A673 (cell line): ENCODE measurements around the gene TRIP10. TPM values are rescaled to one million over a fixed set of nuclear protein-coding genes. Genes with fewer than 3 reads are reported as not detected.

Experiments used
- BruUV-seq: library from RNA; stranded (reverse); fragments of 400-500 nt; replicated peaks from 2 replicates; lab custom pipeline; 2021; lab: Mats Ljungman, UMichigan
- CTCF ChIA-PET: fragments of 300-600 bp; sonication (Branson Sonifier 250); formaldehyde crosslinking; loops from one replicate; lab custom pipeline; 2022; ENCODE audit warnings: antibody characterized with exemption; lab: Charles Lee
- POLR2A ChIA-PET: fragments of 300-600 bp; sonication (Branson Sonifier 250); formaldehyde crosslinking; loops from one replicate; lab custom pipeline; 2022; ENCODE audit warnings: antibody characterized with exemption; ENCODE audit not compliant: low non-redundant PET; lab: Charles Lee
- DNase-seq: peaks from one replicate; pipeline ENCODE4 v3.0.0-alpha.2; 2015; ENCODE audit warnings: low spot score
- H3K27ac ChIP-seq: fragments of 200-600 bp; sonication (generic); 2 replicates; pipeline ENCODE4 v1.5.1; 2016; ENCODE audit warnings: mixed run types, low read depth, mild to moderate bottlenecking, mixed read lengths, antibody characterized with exemption, low read length; ENCODE audit not compliant: poor library complexity, severe bottlenecking
- H3K27me3 ChIP-seq: fragments of 200-600 bp; sonication (generic); replicated peaks from 2 replicates; pipeline ENCODE4 v1.6.1; 2017; ENCODE audit warnings: mixed run types, low read depth, mild to moderate bottlenecking, mixed read lengths, antibody characterized with exemption, low read length; ENCODE audit not compliant: insufficient read depth, poor library complexity
- H3K36me3 ChIP-seq: fragments of 200-600 bp; sonication (generic); 2 replicates; pipeline ENCODE4 v1.6.1; 2016; ENCODE audit warnings: mixed run types, mild to moderate bottlenecking, mixed read lengths, antibody characterized with exemption, low read length; ENCODE audit not compliant: insufficient read depth, poor library complexity, severe bottlenecking
- H3K4me1 ChIP-seq: fragments of 200-600 bp; sonication (generic); 2 replicates; pipeline ENCODE4 v1.6.1; 2017; ENCODE audit warnings: mixed run types, mild to moderate bottlenecking, mixed read lengths, antibody characterized with exemption, low read length; ENCODE audit not compliant: insufficient read depth, poor library complexity, severe bottlenecking
- H3K4me3 ChIP-seq: fragments of 200-600 bp; sonication (generic); 2 replicates; pipeline ENCODE4 v1.5.1; 2016; ENCODE audit warnings: low read depth, mixed run types, mild to moderate bottlenecking, mixed read lengths, low read length; ENCODE audit not compliant: poor library complexity, severe bottlenecking
- H3K9me3 ChIP-seq: fragments of 200-600 bp; sonication (generic); 2 replicates; pipeline ENCODE4 v1.6.1; 2016; ENCODE audit warnings: mixed run types, low read depth, mild to moderate bottlenecking, mixed read lengths, antibody characterized with exemption, low read length; ENCODE audit not compliant: poor library complexity, severe bottlenecking
- EZH2 ChIP-seq: fragments of 200-600 bp; sonication (generic); IDR thresholded peaks from 2 replicates; pipeline ENCODE4 v1.6.1; 2017; ENCODE audit warnings: borderline replicate concordance, low read depth, mild to moderate bottlenecking, mixed read lengths, antibody characterized with exemption, low read length; ENCODE audit not compliant: poor library complexity, severe bottlenecking
- intact Hi-C: fragments of 100-400 bp; cut with micrococcal nuclease; formaldehyde crosslinking; loops from one replicate; pipeline ENCODE4 v1.10.0; 2022; ENCODE audit not compliant: unreplicated experiment
- total RNA-seq: library from RNA; stranded (reverse); gene quantifications from 2 replicates; pipeline ENCODE4 v1.2.3, GENCODE V29; 2021
- TF ChIP-seq, protein P1 (sequence below): fragments of 300-800, 200-600 bp; sonication (generic); conservative IDR thresholded peaks from 2 replicates; pipeline ENCODE4 v1.5.1; 2017; ENCODE audit warnings: low read depth, mild to moderate bottlenecking, antibody characterized with exemption, low read length, moderate library complexity, mixed read lengths

The TRIP10 gene
- total RNA-seq, 1 experiment from 2014 or later, result 70.2 TPM

- ChIA-PET POLR2A (no interaction called here), CTCF (interaction anchor here (0.5 kb wide), 1 partner anchor 541 kb away, joined by 11 read pairs; no protein-coding TSS in a partner anchor)
- Histone ChIP-seq H3K36me3 (peaks cover 28% of the 10 kb centered on the region), H3K27me3 (no peaks in the 10 kb centered on the region), H3K27ac (peak overlapping the region; percentile 82), H3K4me1 (peaks cover 49% of the 10 kb centered on the region), H3K4me3 (peak overlapping the region; percentile 89), H3K9me3 (no peaks in the 10 kb centered on the region)
- DNase-seq, result no peak
- TF ChIP-seq, protein P1, sequence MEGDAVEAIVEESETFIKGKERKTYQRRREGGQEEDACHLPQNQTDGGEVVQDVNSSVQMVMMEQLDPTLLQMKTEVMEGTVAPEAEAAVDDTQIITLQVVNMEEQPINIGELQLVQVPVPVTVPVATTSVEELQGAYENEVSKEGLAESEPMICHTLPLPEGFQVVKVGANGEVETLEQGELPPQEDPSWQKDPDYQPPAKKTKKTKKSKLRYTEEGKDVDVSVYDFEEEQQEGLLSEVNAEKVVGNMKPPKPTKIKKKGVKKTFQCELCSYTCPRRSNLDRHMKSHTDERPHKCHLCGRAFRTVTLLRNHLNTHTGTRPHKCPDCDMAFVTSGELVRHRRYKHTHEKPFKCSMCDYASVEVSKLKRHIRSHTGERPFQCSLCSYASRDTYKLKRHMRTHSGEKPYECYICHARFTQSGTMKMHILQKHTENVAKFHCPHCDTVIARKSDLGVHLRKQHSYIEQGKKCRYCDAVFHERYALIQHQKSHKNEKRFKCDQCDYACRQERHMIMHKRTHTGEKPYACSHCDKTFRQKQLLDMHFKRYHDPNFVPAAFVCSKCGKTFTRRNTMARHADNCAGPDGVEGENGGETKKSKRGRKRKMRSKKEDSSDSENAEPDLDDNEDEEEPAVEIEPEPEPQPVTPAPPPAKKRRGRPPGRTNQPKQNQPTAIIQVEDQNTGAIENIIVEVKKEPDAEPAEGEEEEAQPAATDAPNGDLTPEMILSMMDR, result no peak
- no peak for TF ChIP-seq EZH2
- no TSS peak for BruUV-seq
- intact Hi-C loops, result loop anchor here (5.0 kb wide), 3 partner anchors 62 to 223 kb away; no protein-coding TSS in a partner anchor
Measured at GRCh38 chr19:6739883-6740588, 556 bp downstream of the TRIP10 start.

DNA sequence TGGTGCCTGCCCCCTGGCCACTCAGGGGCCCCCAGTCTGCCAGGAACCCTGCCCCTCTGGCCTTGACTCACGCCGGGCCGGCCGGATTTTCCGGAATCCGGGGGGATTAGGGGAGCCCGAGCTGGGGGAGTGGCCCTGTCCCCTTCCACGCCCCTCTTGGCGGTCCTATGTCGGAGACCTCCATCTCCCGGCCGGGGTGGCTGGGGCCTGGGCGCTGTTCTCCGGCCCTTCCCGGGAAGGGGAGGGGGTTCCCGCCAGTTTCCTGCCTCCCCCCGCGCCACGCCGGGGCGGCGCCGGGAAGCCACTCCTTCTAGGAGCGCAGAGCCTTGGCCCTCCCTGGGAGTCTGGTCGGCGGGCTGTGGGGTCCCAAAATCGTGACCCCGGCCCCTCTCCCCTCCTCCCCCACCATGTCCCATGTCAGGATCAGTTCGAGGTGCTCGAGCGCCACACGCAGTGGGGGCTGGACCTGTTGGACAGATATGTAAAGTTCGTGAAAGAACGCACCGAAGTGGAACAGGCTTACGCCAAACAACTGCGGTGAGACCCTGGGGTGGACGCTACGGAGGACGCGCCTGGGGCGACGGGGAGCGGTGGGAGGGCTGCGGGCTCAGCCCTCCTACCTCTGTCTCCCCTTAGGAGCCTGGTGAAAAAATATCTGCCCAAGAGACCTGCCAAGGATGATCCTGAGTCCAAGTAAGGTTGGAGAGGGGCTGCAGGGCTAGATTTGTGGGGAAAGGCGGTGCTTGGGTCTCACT lies 1.3 kb downstream of the TRIP10 start:
- Histone ChIP-seq H3K4me3 (peak overlapping the region; percentile 89), H3K27me3 (no peaks in the 10 kb centered on the region), H3K27ac (peak overlapping the region; percentile 82), H3K4me1 (peaks cover 48% of the 10 kb centered on the region), H3K9me3 (no peaks in the 10 kb centered on the region), H3K36me3 (peaks cover 34% of the 10 kb centered on the region)
- intact Hi-C loops, result no loop called here
- CTCF ChIA-PET, result interaction anchor here (0.5 kb wide), 1 partner anchor 542 kb away, joined by 11 read pairs; no protein-coding TSS in a partner anchor
- no TSS peak for BruUV-seq
- POLR2A ChIA-PET, result no interaction called here
- no peak for TF ChIP-seq EZH2
- TF ChIP-seq, protein P1, result no peak
- no peak for DNase-seq

GRCh38 chr19:6743066-6743465 lies 3.6 kb downstream of the TRIP10 start:
- ChIA-PET CTCF (no interaction called here), POLR2A (no interaction called here)
- Histone ChIP-seq H3K4me1 (peaks cover 41% of the 10 kb centered on the region), H3K27ac (peak overlapping the region; percentile 16), H3K4me3 (no peak overlapping the region), H3K36me3 (peaks cover 56% of the 10 kb centered on the region), H3K9me3 (no peaks in the 10 kb centered on the region), H3K27me3 (no peaks in the 10 kb centered on the region)
- BruUV-seq, result no TSS peak
- intact Hi-C loops, result no loop called here
- TF ChIP-seq, protein P1, result no peak
- no peak for TF ChIP-seq EZH2
- no peak for DNase-seq
